8988T (cell line): Measurements from ENCODE around the gene CD63.

Source experiments
- DNase-seq: peaks from one replicate; pipeline ENCODE4 v3.0.0; 2011

Gene CD63

GRCh38 chr12:55738123-55739024 lies 9.6 kb upstream of the CD63 start:
- no peak for DNase-seq

DNA sequence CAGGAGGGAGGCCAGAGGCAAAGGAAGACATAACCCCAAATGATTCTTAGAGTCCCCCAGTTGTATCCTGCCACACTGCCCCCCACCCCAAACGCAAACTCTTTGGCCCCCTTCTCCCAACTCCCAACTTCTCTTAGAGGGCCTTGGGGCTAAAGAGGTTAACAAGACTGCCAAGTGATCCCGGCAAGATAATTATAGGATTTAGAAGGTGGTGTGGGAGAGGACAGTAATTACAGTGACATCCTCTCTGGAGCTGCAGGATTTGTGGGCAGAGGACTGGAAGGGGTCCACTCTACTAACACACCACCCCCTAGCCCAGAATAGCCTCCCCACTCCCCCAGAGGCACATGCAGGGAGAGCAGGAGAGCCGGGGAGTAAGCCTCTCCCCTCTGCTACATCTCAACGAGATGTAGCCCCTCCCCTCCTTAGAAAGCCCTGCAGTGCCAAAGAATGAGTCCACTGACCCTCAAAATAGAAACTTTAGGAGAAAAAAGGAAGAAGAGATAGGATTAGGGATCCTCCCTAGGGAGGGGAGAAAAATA lies 8.8 kb upstream of the CD63 start:
- DNase-seq = no peak

DNA sequence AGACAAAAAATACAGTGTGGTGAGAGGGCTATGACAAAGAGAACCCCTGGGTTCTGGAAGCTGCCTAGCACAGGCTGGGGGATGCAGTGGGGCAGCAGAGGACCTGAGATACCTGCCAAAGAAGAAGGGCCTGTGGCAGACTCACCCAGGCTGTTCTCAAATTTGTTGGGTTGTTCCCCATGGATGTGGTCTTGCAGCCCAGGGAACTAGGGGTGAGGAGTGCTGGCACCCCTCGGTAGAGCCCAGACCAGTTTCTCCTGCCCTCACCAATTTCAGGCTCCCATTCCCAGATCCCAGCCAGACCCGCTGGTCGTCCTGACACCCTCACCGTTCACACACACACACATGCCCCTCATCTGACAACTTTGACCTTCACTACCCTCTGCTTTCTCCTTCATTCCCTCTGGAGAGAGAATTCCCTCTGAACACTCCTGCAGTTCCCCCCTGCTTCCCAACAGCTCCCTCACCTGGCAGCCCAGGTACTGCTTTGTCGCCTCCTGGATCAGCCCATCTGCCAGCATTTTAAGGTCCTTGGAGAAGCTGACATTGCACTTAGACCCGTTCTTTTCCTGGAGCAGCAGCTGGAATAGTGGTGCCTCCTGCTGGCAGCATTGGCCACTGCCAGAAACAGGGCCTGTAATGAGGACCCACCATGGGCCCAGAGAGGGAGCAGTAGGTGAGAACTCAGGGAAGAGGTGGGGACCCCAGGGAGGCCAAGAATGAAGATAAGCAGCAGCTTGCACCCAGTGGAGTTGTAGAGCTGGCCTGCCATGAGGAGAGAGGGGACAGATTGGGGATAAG lies 8.2 kb upstream of the CD63 start:
- peak; percentile 64 for DNase-seq

GRCh38 chr12:55736076-55736475 lies 7.3 kb upstream of the CD63 start:
- no peak for DNase-seq

GRCh38 chr12:55734595-55734994 lies 5.8 kb upstream of the CD63 start:
- DNase-seq = no peak

DNA sequence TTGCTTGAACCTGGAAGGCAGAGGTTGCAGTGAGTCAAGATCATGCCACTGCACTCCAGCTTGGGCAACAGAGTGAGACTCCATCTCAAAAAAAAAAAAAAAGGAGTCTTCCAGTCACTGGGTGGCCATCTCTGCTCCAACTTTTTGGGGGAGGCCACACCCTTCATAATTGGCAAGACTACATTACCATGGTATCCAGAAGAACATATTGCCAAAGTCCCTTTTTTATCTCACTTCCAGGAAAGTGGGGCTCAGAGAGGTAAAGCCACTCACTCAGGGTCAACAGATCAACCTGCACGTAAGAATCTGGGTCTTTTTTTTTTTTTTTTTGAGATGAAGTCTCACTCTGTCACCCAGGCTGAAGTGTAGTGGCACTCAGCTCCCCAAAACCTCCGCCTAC lies 5.0 kb upstream of the CD63 start:
- DNase-seq = no peak

- DNase-seq = no peak
Observed at GRCh38 chr12:55733021-55733555, 4.3 kb upstream of the CD63 start.

GRCh38 chr12:55732288-55732687 lies 3.5 kb upstream of the CD63 start:
- no peak for DNase-seq

DNA sequence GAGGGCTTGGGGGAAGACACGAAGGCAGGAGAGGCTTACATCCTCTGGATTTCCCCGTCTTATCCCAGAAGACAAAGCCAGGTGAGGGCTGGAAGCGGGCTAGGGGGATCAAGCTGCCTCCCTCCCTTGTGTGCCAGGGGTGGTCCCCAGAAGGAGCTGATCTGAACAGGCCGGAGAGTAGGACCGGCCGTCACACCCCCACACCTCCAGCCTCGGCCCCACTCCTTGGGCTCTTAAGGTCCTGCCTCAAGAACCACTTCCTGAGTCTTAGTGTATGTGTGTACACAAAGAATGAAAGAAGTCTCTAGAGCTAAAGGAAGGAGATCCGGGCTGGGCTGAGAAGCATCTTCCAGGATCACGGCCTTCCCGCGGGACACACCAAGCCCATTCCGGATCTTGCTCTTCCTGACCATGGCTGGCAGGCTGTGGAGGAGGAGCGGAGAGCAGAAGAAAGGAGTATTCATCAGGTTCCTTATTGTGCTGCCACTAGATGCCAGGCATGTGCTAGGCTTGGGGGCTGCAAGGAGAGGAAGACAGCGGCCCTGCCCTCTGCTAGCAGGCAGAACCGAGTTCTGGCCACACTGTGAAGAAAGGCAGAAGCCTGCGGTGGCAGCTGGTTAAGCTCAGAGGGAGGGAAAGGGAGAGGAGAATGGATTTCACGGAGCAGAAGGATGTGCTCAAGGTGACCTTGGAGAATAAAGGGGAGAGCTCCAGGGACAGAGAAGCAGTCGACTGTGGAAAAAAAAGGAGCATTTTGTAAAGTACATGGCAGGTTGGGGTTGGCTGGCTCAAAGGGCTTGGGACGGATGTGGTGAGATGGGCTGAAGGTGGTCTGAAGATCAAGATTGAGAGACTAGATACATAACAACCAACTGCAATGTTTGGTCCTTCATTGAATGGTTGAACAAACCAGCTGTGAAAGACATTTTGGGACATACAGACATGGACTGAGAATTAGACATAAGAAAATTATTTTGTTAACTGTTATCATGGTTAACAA lies 1.3 kb upstream of the CD63 start:
- DNase-seq = no peak

DNA sequence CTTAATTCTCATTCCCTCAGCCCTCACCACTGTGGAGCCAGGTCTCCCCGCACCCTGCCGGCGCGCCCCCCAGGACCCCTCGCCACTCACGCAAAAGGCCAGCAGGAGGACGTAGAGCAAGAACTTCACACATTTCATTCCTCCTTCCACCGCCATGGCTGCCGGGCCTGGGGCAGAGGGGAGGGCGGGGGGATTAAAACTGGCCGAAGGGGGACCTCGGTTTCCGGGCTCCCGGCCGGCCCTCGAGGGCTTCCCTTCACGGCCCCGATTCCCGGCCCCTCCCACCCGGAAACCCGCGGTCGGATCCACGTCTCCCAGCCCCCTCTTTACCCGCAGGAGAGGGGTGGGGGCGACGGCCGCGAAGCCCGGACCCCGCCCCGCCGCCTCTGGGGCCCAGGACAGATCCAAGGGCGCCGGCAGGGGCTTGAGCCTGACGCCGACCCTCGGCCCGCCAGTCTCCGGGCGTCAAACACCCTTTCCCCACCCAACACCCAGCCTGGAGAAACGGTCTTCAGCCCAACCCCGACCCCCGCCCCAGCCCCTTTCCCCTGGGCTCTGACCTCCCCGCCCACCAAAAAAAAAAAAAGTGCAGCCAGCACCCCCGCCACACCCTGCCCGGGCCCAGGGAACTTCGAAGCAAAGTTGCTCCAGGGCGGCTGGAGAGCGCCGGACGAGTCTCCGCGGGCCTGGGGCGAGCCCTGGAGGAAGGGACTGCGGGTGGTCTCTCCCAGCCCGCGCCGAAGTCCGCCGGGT lies 447 bp downstream of the CD63 start:
- no peak for DNase-seq

- DNase-seq = no peak
Observed at GRCh38 chr12:55727643-55728185, 1.1 kb downstream of the CD63 start.

- DNase-seq = no peak
Observed at GRCh38 chr12:55726971-55727370, 1.8 kb downstream of the CD63 start.

DNA sequence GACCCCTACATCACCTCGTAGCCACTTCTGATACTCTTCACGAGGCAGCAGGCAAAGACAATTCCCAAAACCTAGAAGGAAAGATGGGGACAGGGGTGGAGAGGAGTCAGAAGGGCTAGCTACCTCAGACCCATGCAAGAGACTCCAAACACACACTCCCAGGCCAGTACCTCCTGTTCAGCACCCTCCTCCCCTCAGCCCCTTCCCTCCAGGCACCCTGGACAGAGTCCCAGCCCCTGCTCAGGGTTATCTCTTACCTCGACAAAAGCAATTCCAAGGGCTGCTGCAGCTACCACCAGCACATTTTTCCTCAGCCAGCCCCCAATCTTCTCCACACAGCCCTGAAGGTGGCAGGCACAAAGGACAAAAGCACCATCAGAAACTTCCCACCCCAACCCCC lies 3.3 kb downstream of the CD63 start:
- DNase-seq = no peak

GRCh38 chr12:55724940-55725309 lies 3.9 kb downstream of the CD63 start:
- DNase-seq = no peak

- no peak for DNase-seq
Observed at GRCh38 chr12:55724226-55724939, 4.4 kb downstream of the CD63 start.

- DNase-seq = no peak
Observed at GRCh38 chr12:55723516-55724225, 5.1 kb downstream of the CD63 start.

- DNase-seq = no peak
Observed at GRCh38 chr12:55722948-55723347, 5.9 kb downstream of the CD63 start.

DNA sequence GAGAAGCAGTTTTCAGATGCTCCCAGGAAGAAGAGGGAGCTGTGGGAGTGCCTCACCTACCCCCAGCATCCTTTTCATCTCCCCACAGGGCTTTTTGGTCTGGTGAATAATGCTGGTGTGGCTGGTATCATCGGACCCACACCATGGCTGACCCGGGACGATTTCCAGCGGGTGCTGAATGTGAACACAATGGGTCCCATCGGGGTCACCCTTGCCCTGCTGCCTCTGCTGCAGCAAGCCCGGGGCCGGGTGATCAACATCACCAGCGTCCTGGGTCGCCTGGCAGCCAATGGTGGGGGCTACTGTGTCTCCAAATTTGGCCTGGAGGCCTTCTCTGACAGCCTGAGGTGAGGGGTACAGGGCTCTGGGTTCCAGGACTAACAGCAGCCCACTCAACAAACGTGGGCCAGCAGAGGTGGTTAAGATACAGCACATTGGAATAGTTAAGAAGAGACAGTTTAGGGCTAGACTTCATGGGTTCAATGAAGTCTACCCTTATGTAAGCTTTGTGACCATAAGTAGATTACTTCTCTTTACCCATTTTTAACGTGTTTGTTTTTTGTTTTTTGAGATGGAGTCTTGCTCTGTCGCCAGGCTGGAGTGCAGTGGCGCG lies 7.1 kb downstream of the CD63 start:
- no peak for DNase-seq

GRCh38 chr12:55720894-55721444 lies 7.8 kb downstream of the CD63 start:
- peak; percentile 70 for DNase-seq
